Colonic mucosa (tissue), 4 donors: ENCODE results near the gene PSAPL1. TPM values are rescaled to one million over a fixed set of nuclear protein-coding genes. Genes with fewer than 3 reads are reported as not detected.
A peak's percentile ranks its signal among the peaks of the same experiment; 100 is the strongest.

ENCODE experiments used
- DNase-seq: peaks from one replicate; pipeline ENCODE4 v3.0.0-alpha.2; 2020
- H3K27ac ChIP-seq: fragments of 200-600 bp; one replicate; pipeline ENCODE4 v1.8.0; 2021
- H3K27me3 ChIP-seq: fragments of 200-600 bp; one replicate; pipeline ENCODE4 v1.8.0; 2021
- H3K36me3 ChIP-seq: fragments of 200-600 bp; one replicate; pipeline ENCODE4 v1.8.0; 2021
- H3K4me1 ChIP-seq: fragments of 200-600 bp; one replicate; pipeline ENCODE4 v1.8.0; 2021; ENCODE audit warnings: mild to moderate bottlenecking
- H3K4me3 ChIP-seq: fragments of 200-600 bp; one replicate; pipeline ENCODE4 v1.8.0; 2021
- H3K9ac ChIP-seq, 2 donors: one replicate each; pipeline ENCODE4 v1.7.0; 2013; ENCODE audit warnings: control low read depth in 2 of 2, low read depth in 2 of 2, low read length in 2 of 2
- H3K9me3 ChIP-seq: fragments of 200-600 bp; one replicate; pipeline ENCODE4 v1.8.0; 2021
- CTCF ChIP-seq: fragments of 200-600 bp; IDR thresholded peaks from one replicate; pipeline ENCODE4 v1.8.0; 2022; ENCODE audit warnings: antibody characterized with exemption, mild to moderate bottlenecking
- intact Hi-C: fragments of 100-400 bp; cut with DNase I; formaldehyde crosslinking; loops from one replicate; pipeline ENCODE4 v1.14.1; 2022
- total RNA-seq, 2 donors: library from RNA; stranded (reverse); fragmentation: NEBNext Ultra II Directional in 1 of 2; extraction: Animal tissue kit (Norgen Biotek cat#: 25700) in 1 of 2; gene quantifications; one replicate each; pipeline ENCODE4 v1.2.1, GENCODE V29; 2021
- donor health status: healthy.
- donor health status: DM: no; HTN: no; CAD: no.
- donor health status: DM: no; HTN: no; CAD: no.

The PSAPL1 gene
- not detected for total RNA-seq

GRCh38 chr4:7434766-7435150 lies at the start of gene PSAPL1:
PSAPL1 (minus strand) TSS chr4:7434930; CDS start chr4:7434879, 51 bp downstream.
- no peak for TF ChIP-seq CTCF
- no peaks in the 10 kb centered on the region for H3K27me3 ChIP-seq
- H3K9ac ChIP-seq: no peak within 1 kb of the TSS
- intact Hi-C loops: no loop called here
- H3K4me3 ChIP-seq: no peak within 1 kb of the TSS
- DNase-seq: peak; percentile 40
- H3K36me3 ChIP-seq: no peaks in the 10 kb centered on the region
- no peak within 1 kb of the TSS for H3K27ac ChIP-seq
- H3K9me3 ChIP-seq: no peaks in the 10 kb centered on the region
- no peaks in the 10 kb centered on the region for H3K4me1 ChIP-seq

- H3K4me3 ChIP-seq: no peak overlapping the region
- H3K9me3 ChIP-seq: no peaks in the 10 kb centered on the region
- no peak for TF ChIP-seq CTCF
- intact Hi-C loops: no loop called here
- H3K27ac ChIP-seq: no peak overlapping the region
- DNase-seq: no peak
- no peak overlapping the region for H3K9ac ChIP-seq
- no peaks in the 10 kb centered on the region for H3K27me3 ChIP-seq
- no peaks in the 10 kb centered on the region for H3K36me3 ChIP-seq
- no peaks in the 10 kb centered on the region for H3K4me1 ChIP-seq
Observed at GRCh38 chr4:7481227-7481626, 46.5 kb upstream of the PSAPL1 start.

- no peaks in the 10 kb centered on the region for H3K36me3 ChIP-seq
- intact Hi-C loops: no loop called here
- H3K27ac ChIP-seq: no peak overlapping the region
- no peaks in the 10 kb centered on the region for H3K9me3 ChIP-seq
- DNase-seq: no peak
- no peak for TF ChIP-seq CTCF
- H3K4me1 ChIP-seq: no peaks in the 10 kb centered on the region
- H3K27me3 ChIP-seq: no peaks in the 10 kb centered on the region
- no peak overlapping the region for H3K4me3 ChIP-seq
- no peak overlapping the region for H3K9ac ChIP-seq
Observed at GRCh38 chr4:7480423-7480822, 45.7 kb upstream of the PSAPL1 start.

- TF ChIP-seq CTCF: no peak
- no peaks in the 10 kb centered on the region for H3K36me3 ChIP-seq
- DNase-seq: no peak
- no peak overlapping the region for H3K4me3 ChIP-seq
- no peaks in the 10 kb centered on the region for H3K27me3 ChIP-seq
- no peak overlapping the region for H3K9ac ChIP-seq
- no peak overlapping the region for H3K27ac ChIP-seq
- intact Hi-C loops: no loop called here
- H3K9me3 ChIP-seq: no peaks in the 10 kb centered on the region
- H3K4me1 ChIP-seq: no peaks in the 10 kb centered on the region
Observed at GRCh38 chr4:7478665-7479064, 43.9 kb upstream of the PSAPL1 start.

- no peak for DNase-seq
- no peak for TF ChIP-seq CTCF
- intact Hi-C loops: no loop called here
- Histone ChIP-seq H3K9me3 (no peaks in the 10 kb centered on the region), H3K4me1 (no peaks in the 10 kb centered on the region), H3K27ac (no peak overlapping the region), H3K4me3 (no peak overlapping the region), H3K36me3 (no peaks in the 10 kb centered on the region), H3K9ac (no peak overlapping the region), H3K27me3 (no peaks in the 10 kb centered on the region)
Observed at GRCh38 chr4:7477695-7478094, 43.0 kb upstream of the PSAPL1 start.

GRCh38 chr4:7476820-7477219 lies 42.1 kb upstream of the PSAPL1 start:
- H3K4me1 ChIP-seq: no peaks in the 10 kb centered on the region
- H3K27ac ChIP-seq: no peak overlapping the region
- H3K27me3 ChIP-seq: no peaks in the 10 kb centered on the region
- no peak overlapping the region for H3K9ac ChIP-seq
- H3K4me3 ChIP-seq: no peak overlapping the region
- no peak for DNase-seq
- no peaks in the 10 kb centered on the region for H3K9me3 ChIP-seq
- intact Hi-C loops: no loop called here
- H3K36me3 ChIP-seq: no peaks in the 10 kb centered on the region
- no peak for TF ChIP-seq CTCF
